Adrenal gland (tissue), 19 donors: ENCODE data around the gene ARHGAP25. TPM values are rescaled to one million over a fixed set of nuclear protein-coding genes. Genes with fewer than 3 reads are reported as not detected.
A peak's percentile ranks its signal among the peaks of the same experiment; 100 is the strongest.

Experiments used
- DNase-seq, 7 donors: peaks; one replicate each; pipeline ENCODE4 v3.0.0-alpha.2; 2019 to 2020
- H3K27ac ChIP-seq, 5 donors: fragments of 200-600 bp; sonication (generic) in 4 of 5; 1 replicate in 3 of 5; 2 replicates in 2 of 5; pipeline versions ENCODE4 v1.5.1 to v1.8.0; 2016 to 2020; ENCODE audit warnings: mild to moderate bottlenecking in 1 of 5
- H3K27me3 ChIP-seq: fragments of 200-600 bp; 2 replicates; pipeline ENCODE4 v1.8.0; 2021
- H3K36me3 ChIP-seq, 2 donors: fragments of 200-600 bp; replicated peaks in 1 of 2; 1 replicate in 1 of 2; 2 replicates in 1 of 2; pipeline versions ENCODE4 v1.5.1 to v1.8.0; 2018 to 2022
- H3K4me1 ChIP-seq, 2 donors: fragments of 200-600 bp; replicated peaks in 1 of 2; 1 replicate in 1 of 2; 2 replicates in 1 of 2; pipeline versions ENCODE4 v1.5.1 to v1.8.0; 2018 to 2021
- H3K4me3 ChIP-seq, 4 donors: fragments of 200-600 bp; sonication (generic) in 3 of 4; one replicate each; pipeline ENCODE4 v1.5.1; 2016 to 2018
- H3K9me3 ChIP-seq, 3 donors: fragments of 200-600 bp; sonication (generic) in 1 of 3; replicated peaks in 1 of 3; 1 replicate in 2 of 3; 2 replicates in 1 of 3; pipeline versions ENCODE4 v1.5.1 to v1.8.0; 2016 to 2021
- CTCF ChIP-seq, 6 experiments: fragments of 450-650 bp in 4 of 6; fragments of 200-600 bp in 2 of 6; sonication (generic) in 1 of 6; IDR thresholded peaks; 1 replicate in 5 of 6; 2 replicates in 1 of 6; pipeline versions ENCODE4 v1.5.1 to v1.8.0; 2016 to 2021; ENCODE audit warnings: antibody characterized with exemption in 6 of 6, mild to moderate bottlenecking in 2 of 6, moderate library complexity in 1 of 6
- POLR2A ChIP-seq, 2 donors: fragments of 450-650 bp; IDR thresholded peaks; one replicate each; pipeline ENCODE4 v1.6.1; 2017; ENCODE audit warnings: antibody characterized with exemption in 2 of 2, mild to moderate bottlenecking in 2 of 2, moderate library complexity in 1 of 2
- WGBS, 4 donors: extraction: QIAGEN DNeasy Blood & Tissue Kit in 2 of 4; methylation state at CpG; one replicate each; pipeline versions ENCODE4 v1.1.5 to v1.1.7; 2013 to 2017; 5-methylcytosine and 5-hydroxymethylcytosine counted together
- intact Hi-C, 2 donors: fragments of 100-400 bp; cut with DNase I; formaldehyde crosslinking; loops; one replicate each; pipeline versions ENCODE4 v1.14.1 to v1.15.0; 2022 to 2023
- long read RNA-seq, 10 donors: library from polyadenylated mRNA in 3 of 10; unstranded in 2 of 10; stranded (forward) in 1 of 10; transcript quantifications; one replicate each; pipeline ENCODE4 v2.0.0 and lab custom pipeline, GENCODE V29; 2021 to 2026
- polyA plus RNA-seq, 3 donors: library from polyadenylated mRNA; stranded (reverse); fragments of 200-250 nt in 2 of 3; fragments of 350-450 nt in 1 of 3; fragmentation: Illumina TruSeq in 1 of 3; extraction: RNeasy Lipid Tissue Mini Kit (QIAGEN cat#74804) in 1 of 3; gene quantifications; one replicate each; pipeline ENCODE4 v1.2.3, GENCODE V29; 2013 to 2014
- total RNA-seq, 9 donors: library from RNA; depleted of rRNA in 4 of 9; stranded (reverse); fragments of >200 nt in 4 of 9; fragments of 120-200 nt in 1 of 9; fragmentation: NEBNext Ultra II Directional in 1 of 9; extraction: Animal tissue kit (Norgen Biotek cat#: 25700) in 1 of 9; gene quantifications; one replicate each; pipeline versions ENCODE4 v1.1.0 to v1.2.4, GENCODE V29; 2013 to 2023
- donor health status: healthy with polysubstance abuse.
- donor health status: Bipolar disorder and iron deficiency.
- donor health status: DM: yes; HTN: yes; CAD: no.
- donor health status: DM: no; HTN: no; CAD: no.
- donor health status: DM: no; HTN: no; CAD: no.
- donor health status: DM: yes; HTN: yes; CAD: no.

ARHGAP25 gene
- total RNA-seq, result 10 to 100 TPM in 5 of 9 donors, 1 to 10 TPM in 4; 5.5 to 17.6 (median 11.1) TPM
- 10 to 100 TPM in 2 of 3 donors, 1 to 10 TPM in 1; 8.5 to 15.4 (median 10.1) TPM for polyA plus RNA-seq
- long read RNA-seq, donor 1, result 0 reads
- long read RNA-seq, donor 2, result 0 reads
- long read RNA-seq, donor 3, partial matches to known transcripts, result 0 of 1 reads
- long read RNA-seq, donor 3, other reads (novel, unspliced or antisense), result 0 of 1 reads
- long read RNA-seq, donor 4, partial matches to known transcripts, result 0 of 2 reads
- long read RNA-seq, donor 4, other reads (novel, unspliced or antisense), result 1 of 2 reads
- long read RNA-seq, donor 5, transcript ARHGAP25-203 (10 exons, 2,939 nt), result major isoform, 12 of 23 reads
- long read RNA-seq, donor 5, partial matches to known transcripts, result 0 of 23 reads
- long read RNA-seq, donor 5, other reads (novel, unspliced or antisense), result 6 of 23 reads
- long read RNA-seq, donor 6, partial matches to known transcripts, result 1 of 5 reads
- long read RNA-seq, donor 6, other reads (novel, unspliced or antisense), result 2 of 5 reads
- long read RNA-seq, donor 7, result 0 reads
- long read RNA-seq, donor 8, partial matches to known transcripts, result 0 of 1 reads
- long read RNA-seq, donor 8, other reads (novel, unspliced or antisense), result 0 of 1 reads
- long read RNA-seq, donor 9, result 0 reads
- long read RNA-seq, donor 10, result 0 reads

- peak within 1 kb of the TSS in 1 of 4 donors; percentile 33 for H3K4me3 ChIP-seq
- WGBS, 4 donors, result 65 to 71% (median 69%) methylated on average over 12 of the region's 12 CpGs
Measured at GRCh38 chr2:68734688-68735525, at the start of gene ARHGAP25. Gene ARHGAP25, plus strand, starts transcription at chr2:68734811. Its CDS starts 389 bp downstream, at chr2:68735200.

GRCh38 chr2:68686178-68686577 lies 48.4 kb upstream of the ARHGAP25 start:
- no peak for DNase-seq
- intact Hi-C loops, result no loop called here
- Histone ChIP-seq H3K36me3 (no peaks in the 10 kb centered on the region), H3K4me1 (no peaks in the 10 kb centered on the region), H3K4me3 (no peak overlapping the region), H3K27ac (no peak overlapping the region), H3K27me3 (no peaks in the 10 kb centered on the region), H3K9me3 (no peaks in the 10 kb centered on the region)
- 74 to 83% (median 79%) methylated on average over 5 of the region's 5 CpGs for WGBS, 4 donors
- TF ChIP-seq CTCF (IDR thresholded peaks at IDR 0.05) (no peak), POLR2A (IDR thresholded peaks at IDR 0.05) (no peak)

More at GRCh38 chr2:68734688-68735525, at the start of gene ARHGAP25:
- DNase-seq, result peak in 3 of 7 donors; percentile 21 to 59 (median 24)
- Histone ChIP-seq H3K27me3 (no peaks in the 10 kb centered on the region), H3K36me3 (no peaks in the 10 kb centered on the region), H3K4me1 (no peaks in the 10 kb centered on the region), H3K27ac (peak within 1 kb of the TSS in 3 of 5 donors; percentile 35 to 79 (median 64)), H3K9me3 (no peaks in the 10 kb centered on the region)
- intact Hi-C loops, result no loop called here
- TF ChIP-seq POLR2A (IDR thresholded peaks at IDR 0.05) (peak in 1 of 2 donors; percentile 10), CTCF (IDR thresholded peaks at IDR 0.05) (no peak)

- H3K4me1 ChIP-seq, result no peaks in the 10 kb centered on the region
- TF ChIP-seq CTCF (IDR thresholded peaks at IDR 0.05) (no peak), POLR2A (IDR thresholded peaks at IDR 0.05) (no peak)
- no peaks in the 10 kb centered on the region for H3K27me3 ChIP-seq
- no peaks in the 10 kb centered on the region for H3K36me3 ChIP-seq
- intact Hi-C loops, result no loop called here
- WGBS, 4 donors, result 78 to 93% (median 90%) methylated on average over 1 of the region's 1 CpG
- no peak overlapping the region for H3K27ac ChIP-seq
- H3K9me3 ChIP-seq, result no peaks in the 10 kb centered on the region
- no peak for DNase-seq
- H3K4me3 ChIP-seq, result no peak overlapping the region
Measured at GRCh38 chr2:68687018-68687417, 47.6 kb upstream of the ARHGAP25 start.
